NCI-H1436 (cell line): ENCODE measurements around the gene LDLR.
"Not testable (repeated sequence)": the region's sequence is repeated elsewhere in the genome, so short reads cannot be mapped to it uniquely, and the experiment has no call there.

Experiments used
- DNase-seq: peaks from one replicate; lab custom pipeline; 2025; lab: John Stamatoyannopoulos, UW

Gene LDLR

DNA sequence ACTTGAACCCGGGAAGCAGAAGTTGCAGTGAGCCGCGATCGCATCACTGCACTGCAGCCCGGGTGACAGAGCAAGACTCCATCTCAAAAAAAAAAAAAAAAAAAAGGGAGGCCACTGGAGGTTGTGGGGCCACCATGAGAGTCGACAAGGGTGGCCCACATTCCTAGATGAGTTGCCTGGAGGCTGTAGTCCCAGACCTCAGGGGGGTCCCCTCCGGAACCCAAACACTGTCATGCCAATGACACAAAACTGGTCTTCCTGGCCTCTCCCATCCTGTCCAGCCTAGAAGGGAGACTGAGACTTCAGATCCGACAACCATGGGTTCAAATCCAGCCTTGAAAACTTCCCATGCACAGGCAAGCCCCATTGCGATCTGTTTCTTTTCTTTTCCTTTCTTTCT is 51.6 kb downstream of the LDLR start:
- DNase-seq, result no peak

- DNase-seq, result no peak
Measured at GRCh38 chr19:11141937-11142527, 52.8 kb downstream of the LDLR start.

- no peak for DNase-seq
Measured at GRCh38 chr19:11142528-11143171, 53.4 kb downstream of the LDLR start.

DNA sequence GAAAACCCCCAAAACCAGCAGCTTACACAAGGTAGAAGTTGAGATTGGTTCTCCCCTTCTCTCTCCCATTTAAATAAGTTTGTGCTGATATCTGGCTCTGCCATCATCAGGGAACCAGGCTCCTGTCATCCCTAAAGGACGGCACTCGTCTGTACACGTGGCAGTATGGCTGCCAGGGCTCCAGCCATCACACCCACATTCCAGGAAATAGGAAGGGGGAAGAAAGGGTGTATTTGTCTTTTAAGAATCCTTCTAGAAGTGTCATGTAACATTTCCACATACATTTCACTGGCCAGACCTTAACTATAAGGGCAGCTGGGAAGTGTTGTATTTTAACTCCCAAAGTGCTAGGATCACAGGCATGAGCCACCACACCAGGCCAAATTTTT is 56.3 kb downstream of the LDLR start:
- no peak for DNase-seq

DNA sequence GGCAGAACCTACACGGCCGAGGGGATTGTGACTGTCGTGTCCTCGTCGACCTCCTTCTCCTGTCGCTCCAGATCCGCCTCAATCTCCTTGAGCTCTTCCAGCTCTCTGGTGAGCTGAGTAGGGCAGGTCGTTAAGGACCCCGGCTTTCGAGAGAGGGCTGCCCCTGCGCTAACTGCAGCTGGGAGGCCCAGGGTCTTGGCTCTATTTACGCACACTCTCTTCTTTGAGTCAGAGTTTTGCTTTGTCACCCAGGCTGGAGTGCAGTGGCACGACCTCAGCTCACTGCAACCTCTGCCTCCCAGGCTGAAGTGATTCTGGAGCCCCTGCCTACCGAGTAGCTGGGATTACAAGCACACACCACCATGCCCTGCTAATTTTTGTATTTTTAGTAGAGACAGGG is 58.7 kb downstream of the LDLR start:
- DNase-seq, result no peak

DNA sequence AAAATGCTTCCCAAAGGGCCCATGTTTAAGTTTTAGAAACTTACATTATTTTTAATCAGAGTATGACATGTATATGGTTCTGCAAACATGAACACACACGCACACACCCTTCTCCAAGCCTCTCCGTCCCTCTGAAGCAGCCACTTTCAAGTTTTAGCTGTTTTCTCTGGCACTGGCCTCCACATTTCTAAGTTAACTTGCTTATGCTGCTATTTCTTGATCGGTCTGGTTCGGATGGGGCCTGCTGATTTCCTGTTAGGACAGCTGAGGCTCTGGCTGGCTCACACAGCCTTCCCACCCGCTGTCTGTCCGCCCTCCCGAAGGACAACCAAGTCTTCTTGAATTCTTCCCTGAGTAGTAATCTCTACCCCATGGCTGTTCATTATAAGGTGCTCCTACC is 61.9 kb downstream of the LDLR start:
- no peak for DNase-seq

- DNase-seq, result no peak
Measured at GRCh38 chr19:11152318-11153062, 63.2 kb downstream of the LDLR start.

DNA sequence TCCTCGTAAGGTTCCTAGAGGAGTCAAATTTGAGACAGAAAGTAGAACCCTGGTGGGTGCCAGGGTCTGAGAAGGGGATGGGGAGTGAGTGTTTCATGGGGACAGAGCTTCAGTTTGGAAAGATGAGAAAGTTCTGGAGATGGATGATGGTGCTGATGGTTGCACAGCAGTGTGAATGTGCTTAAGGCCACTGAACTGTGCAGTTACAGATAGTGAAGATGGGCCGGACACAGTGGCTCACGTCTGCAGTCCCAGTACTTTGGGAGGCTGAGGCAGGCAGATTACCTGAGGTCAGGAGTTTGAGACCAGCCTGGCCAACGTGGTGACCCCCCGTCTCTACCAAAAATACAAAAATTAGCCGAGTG is 65.4 kb downstream of the LDLR start:
- DNase-seq, result no peak

DNA sequence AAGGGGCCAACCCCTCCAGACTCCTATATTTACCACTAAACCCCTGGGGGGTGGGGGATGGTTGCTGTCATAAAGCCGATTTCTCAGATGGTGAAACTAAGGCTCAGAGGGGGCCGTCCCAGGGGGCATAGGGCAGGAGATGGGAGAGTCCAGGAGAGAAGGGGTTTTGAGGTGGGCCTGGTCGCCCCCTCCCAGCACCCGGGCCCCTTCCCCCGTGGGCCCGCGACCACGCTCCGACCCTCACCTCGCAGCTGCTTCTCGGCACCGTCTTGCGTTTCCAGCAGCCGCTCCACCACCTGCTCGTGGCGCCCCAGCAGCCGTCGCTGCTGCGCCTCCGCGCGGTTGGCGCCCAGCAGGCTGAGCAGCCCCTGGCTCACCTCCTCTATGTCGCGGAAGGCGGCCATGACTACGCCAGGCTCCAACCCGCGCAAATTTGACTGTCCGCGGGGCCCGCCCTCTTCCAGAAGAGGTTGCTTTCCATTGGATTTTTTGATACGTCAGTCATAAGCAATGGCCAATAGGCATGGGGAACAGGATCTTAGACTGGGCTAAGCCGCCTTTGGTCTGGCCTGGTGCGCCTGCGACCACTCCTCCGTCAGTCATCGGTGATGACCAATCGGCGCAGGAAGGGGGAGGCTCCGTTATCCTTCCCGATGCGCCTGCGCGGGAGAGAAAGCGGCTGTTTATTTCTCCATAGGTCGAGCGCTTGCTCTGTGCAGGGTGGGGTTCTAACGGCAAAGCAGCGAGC is 66.3 kb downstream of the LDLR start, which contains the start of gene SPC24:
Gene SPC24, minus strand, starts transcription at position 410 of the 748 bp plus-strand sequence. Its CDS starts 6 bp downstream, at position 404.
- peak; percentile 97 for DNase-seq

DNA sequence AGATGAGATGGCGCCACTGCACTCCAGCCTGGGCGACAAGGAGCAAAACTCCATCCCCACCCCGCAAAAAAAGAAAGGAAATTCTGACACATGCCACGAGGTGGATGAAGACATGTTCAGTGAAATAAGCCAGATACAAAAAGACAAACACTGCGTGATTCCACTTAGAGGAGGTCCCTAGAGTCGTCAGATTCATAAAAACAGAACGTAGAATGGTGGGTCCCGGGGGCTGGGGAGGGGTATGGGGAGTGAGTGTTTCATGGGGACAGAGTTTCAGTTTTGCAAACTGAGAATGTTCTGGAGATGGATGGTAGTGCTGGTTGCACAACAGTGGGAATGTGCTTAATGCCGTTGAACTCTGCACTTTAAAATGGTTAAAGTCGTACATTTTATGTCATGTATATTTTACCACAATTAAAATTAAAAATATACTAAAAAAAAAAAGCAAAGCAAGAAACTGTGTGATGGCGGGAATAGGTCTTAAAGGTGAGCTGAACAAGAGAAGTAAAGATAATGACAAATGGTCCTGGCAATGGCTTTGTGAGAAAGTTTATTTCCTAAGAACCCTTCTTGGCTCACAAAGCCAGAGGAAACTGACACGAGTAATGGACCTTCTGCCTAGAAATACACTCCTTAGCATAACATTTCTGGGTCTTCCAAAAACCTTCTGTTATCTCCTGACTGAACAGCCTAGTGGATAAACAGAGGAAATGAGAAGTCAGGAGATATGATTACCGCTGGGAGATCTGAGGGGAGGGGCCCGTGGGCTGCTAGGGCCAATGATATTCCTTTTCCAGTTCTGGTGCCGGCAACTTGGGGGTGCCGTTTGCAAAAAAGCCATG is 70.6 kb downstream of the LDLR start:
- no peak for DNase-seq

DNA sequence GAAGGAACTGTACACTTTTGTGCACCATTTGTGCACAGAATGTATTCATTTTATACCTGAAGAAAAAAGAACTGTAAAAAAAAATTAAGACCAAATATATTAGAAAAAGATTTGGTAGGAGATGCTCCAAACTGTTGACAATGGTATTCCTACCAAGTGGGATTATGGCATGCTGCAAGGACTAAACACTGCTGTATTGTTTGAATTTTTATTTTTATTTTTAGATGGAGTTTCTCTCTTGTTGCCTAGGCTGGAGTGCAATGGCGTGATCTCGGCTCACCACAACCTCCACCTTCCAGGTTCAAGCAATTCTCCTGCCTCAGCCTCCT is 71.1 kb downstream of the LDLR start:
- not testable (repeated sequence) for DNase-seq

- DNase-seq, result no peak
Measured at GRCh38 chr19:11164296-11164695, 75.0 kb downstream of the LDLR start.

GRCh38 chr19:11164879-11165406 is 75.7 kb downstream of the LDLR start:
- DNase-seq, result no peak

DNA sequence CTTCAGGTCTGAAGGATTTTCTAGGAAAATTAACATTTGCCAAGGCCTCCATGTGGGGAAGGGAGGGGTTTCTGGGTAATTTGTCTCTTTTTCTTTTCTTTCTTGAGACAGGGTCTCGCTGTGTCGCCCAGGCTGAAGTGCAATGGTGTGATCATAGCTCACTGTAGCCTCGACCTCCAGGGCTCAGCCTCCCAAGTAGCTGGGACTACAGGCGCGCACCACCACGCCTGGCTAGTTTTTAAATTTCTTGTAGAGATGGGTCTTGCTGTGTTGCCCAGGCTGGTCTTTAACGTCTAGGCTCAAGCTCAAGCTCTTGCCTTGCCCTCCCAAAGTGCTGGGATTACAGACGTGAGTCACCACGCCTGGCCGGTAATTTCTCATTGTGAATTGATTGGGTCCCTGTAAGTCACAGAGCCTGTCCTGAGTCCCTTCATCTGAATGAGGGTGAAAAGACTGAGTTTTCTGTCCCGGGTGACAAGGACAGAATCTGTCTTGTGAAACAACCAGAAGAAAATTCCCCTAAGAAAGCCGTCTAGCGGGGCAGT is 76.3 kb downstream of the LDLR start:
- no peak for DNase-seq

DNA sequence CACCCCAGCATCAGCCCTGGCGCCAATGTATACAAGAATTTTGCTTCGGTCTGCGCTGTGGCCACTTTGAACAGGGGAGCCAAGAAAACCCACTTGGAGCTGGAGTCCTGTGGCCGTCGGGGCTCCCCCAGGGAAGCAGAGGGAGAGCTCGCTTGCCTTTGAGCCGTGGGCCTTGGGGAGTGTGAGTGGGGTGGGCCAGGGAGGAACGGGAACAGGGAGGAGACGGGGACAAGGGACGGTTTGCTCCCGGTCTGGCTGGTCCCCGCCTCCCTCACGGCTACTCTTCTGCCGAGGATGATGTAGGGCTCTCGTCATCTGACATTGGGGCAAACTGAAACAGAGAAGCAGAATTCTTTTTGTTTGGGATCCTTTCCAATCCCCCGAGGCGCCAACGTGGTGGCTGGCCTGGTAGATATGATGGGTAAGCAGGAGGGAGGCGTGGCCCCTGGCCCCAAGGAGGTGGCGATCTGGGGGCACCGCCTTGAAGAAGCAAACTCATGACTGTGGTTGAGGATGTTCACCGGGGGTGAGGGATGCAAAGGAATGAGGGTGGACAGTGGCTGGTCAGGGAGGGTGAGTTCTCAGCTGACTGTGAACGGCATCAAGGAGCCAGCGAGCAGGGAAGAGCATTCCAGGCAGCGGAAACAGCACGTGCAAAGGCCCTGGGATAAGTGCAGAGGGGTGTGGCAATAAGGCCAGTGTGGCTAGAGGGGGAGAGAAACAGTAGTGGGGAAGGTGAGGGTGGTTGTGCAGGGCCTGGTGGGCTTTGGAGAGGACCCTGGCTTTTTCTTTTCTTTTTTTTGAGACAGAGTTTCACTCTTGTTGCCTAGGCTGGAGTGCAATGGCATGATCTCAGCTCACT is 77.2 kb downstream of the LDLR start:
- no peak for DNase-seq

DNA sequence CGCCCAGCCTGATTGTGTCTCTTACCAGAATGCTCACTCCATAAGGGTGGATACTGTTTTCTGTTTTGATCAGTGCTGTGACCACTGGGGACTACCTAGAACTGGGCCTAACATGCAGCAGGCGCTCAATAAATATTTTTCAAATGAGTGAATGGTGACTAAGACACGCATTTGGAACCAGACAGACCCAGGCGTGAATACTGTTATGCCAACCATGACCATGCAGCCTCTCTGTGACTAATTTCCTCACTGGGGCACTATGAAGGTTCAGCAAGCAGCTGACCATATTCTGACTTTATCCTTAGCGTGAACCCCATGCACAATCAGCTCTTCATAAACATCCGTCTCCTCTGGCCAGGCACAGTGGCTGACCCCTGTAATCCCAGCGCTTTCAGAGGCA is 79.3 kb downstream of the LDLR start:
- no peak for DNase-seq

DNA sequence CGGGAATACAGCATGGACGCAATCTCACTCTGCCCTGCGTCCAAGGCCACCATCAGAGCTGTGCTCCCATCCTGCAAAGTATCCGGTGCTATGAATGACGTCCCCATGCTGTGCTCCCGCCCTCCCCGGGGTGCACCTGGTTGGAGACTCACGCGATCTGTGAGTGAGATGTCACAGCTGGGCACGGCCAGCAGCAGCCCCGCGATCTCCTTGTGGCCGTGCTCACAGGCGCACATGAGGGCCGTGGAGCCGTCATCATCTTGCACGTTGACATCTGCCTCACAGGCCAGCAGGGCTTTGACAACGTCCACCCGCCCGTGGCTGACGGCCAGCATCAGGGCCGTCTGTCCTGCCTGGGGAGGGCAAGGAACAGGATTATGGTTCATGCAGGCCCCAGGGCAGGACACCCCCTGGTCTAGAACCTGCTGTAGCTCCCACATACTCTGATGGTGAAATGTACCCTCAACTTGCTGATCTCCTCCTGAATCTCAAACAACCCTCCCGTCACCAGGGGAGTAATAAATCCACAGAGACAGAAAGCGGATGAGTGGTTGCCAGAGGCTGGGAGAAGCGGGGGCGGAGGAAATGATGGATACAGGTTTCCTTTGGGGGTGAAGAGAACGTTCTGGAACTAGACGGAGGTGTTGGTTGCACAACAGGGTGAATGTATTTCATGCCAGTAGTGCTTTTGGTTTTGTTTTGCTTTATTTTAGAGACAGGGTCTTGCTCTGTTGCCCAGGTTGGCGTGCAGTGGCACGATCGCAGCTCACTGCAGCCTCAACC is 80.8 kb downstream of the LDLR start:
- no peak for DNase-seq

DNA sequence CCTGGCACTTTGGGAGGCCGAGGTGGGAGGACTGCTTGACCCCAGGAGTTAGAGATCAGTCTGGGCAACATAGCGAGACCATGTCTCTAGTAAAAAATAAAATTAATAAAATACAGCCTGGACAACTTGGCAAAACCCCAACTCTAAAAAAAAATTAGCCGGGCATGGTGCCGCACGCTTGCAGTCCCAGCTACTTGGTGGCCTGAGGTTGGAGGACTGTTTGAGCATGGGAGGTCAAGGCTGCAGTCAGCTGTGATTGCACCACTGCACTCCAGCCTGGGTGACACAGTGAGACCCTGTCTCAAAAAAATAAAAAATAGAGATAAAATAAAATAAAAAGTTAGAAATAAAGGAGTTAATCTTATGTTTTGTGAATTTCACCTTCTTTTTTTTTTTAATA is 81.9 kb downstream of the LDLR start:
- DNase-seq, result no peak

DNA sequence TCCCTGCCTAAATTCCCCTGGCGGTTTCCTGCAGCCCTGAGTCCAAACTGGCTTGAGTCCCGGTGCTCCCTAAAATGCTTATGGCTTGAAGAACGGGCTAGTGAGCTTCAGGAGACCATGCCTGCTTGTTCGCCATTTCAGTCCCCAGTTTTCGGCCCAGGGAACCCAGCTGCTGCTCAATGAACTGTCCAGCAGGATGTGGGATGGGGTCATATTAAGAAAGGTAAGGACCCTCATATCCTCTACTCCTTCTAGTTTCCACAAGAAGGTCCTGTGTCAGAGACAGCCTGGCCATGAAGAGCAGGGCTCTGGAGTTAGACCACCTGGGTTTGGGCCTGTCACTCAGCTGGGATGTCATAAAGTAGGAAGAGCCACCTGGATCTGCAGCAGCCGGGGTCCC is 83.3 kb downstream of the LDLR start:
- no peak for DNase-seq
